Effector memory CD4-positive, alpha-beta T cell (primary cell): ENCODE results near the gene TP53BP2.
A peak's percentile ranks its signal among the peaks of the same experiment; 100 is the strongest.

Experiments
- DNase-seq, 3 donors: peaks; one replicate each; pipeline ENCODE4 v3.0.0-alpha.2; 2020
- H3K27ac ChIP-seq: 2 replicates; pipeline ENCODE4 v1.7.0; 2013; ENCODE audit warnings: mild to moderate bottlenecking, low read length, moderate library complexity; ENCODE audit not compliant: insufficient read depth, poor library complexity, severe bottlenecking
- H3K27me3 ChIP-seq: replicated peaks from 2 replicates; pipeline ENCODE4 v1.7.0; 2013; ENCODE audit warnings: mild to moderate bottlenecking, low read length; ENCODE audit not compliant: insufficient read depth, control insufficient read depth, poor library complexity, severe bottlenecking
- H3K36me3 ChIP-seq: 2 replicates; pipeline ENCODE4 v1.7.0; 2013; ENCODE audit warnings: mild to moderate bottlenecking, low read length, moderate library complexity; ENCODE audit not compliant: control insufficient read depth, insufficient read depth
- H3K4me1 ChIP-seq: 2 replicates; pipeline ENCODE4 v1.7.0; 2013; ENCODE audit warnings: low read length, mild to moderate bottlenecking; ENCODE audit not compliant: control insufficient read depth, insufficient read depth, poor library complexity, severe bottlenecking
- H3K4me3 ChIP-seq: 2 replicates; pipeline ENCODE4 v1.7.0; 2013; ENCODE audit warnings: low read length, low read depth, mild to moderate bottlenecking; ENCODE audit not compliant: insufficient read depth, poor library complexity, severe bottlenecking
- H3K9me3 ChIP-seq: 2 replicates; pipeline ENCODE4 v1.7.0; 2013; ENCODE audit warnings: mild to moderate bottlenecking, low read length, moderate library complexity; ENCODE audit not compliant: control insufficient read depth

The TP53BP2 gene

DNA sequence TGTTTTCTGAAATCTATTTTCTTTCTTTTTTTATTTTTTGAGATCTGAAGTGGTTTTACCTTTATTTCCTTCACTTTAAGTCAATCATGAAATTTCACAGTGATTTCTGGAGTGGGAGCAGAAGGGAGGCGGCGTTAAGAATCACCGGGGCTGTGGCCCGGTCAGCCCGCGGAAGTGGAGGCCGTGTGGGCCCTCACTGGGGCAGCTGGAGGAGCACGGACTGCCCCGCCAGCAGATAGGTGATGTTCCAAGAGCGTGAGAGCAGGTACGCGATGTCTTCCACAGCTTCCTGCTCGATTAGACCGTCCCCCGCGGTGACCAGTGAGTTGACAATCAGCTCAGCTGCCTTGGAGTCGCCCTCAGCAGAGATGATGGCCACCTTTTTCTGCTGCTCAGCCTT is 10.6 kb upstream of the TP53BP2 start:
- H3K4me3 ChIP-seq: no peak overlapping the region

DNA sequence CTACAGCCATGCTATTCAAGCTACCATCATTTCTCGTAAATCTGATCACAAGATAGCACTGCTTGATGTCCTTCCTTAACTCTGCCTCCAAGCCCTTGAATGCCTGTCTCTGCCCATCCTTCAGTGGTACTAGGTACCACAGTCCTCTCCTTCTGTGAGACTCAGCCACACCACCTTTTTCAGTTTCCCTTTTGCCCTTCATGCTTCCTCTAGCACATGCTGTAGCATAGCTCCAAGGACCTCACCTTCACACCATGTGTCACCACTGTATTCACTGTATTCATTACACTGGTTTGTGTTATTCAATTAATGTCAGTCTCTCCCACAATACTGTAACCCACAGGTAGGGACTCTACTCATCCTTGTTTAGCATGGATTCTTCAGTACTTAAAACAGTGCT is 8.0 kb upstream of the TP53BP2 start:
- Histone ChIP-seq H3K27ac (no peak overlapping the region), H3K4me3 (no peak overlapping the region), H3K27me3 (no peaks in the 10 kb centered on the region), H3K36me3 (no peaks in the 10 kb centered on the region), H3K9me3 (no peaks in the 10 kb centered on the region), H3K4me1 (no peaks in the 10 kb centered on the region)
- DNase-seq: no peak

More for the DNA sequence above, 10.6 kb upstream of the TP53BP2 start:
- H3K27me3 ChIP-seq: no peaks in the 10 kb centered on the region
- no peaks in the 10 kb centered on the region for H3K36me3 ChIP-seq
- H3K9me3 ChIP-seq: no peaks in the 10 kb centered on the region
- H3K27ac ChIP-seq: no peak overlapping the region
- no peak for DNase-seq
- no peaks in the 10 kb centered on the region for H3K4me1 ChIP-seq

DNA sequence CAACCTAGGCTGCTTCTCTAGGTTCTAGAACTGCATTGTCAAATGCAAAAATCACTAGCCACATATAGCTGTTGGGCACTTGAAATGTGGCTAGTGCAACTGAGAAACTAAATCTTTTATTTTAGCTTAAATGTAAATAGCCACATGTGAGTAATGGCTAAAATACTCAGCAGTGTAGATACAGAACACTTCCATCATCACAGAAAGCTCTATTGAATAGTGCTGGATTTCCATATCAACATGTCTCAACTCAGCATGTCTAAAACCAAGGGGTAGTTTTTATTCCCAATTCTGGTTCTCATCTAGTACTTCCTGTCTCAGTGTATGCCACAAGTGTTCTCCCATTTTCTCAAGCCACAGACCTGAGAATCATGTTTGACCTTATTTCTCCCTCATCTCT is 7.5 kb upstream of the TP53BP2 start:
- DNase-seq: no peak
- no peaks in the 10 kb centered on the region for H3K36me3 ChIP-seq
- H3K27ac ChIP-seq: no peak overlapping the region
- H3K27me3 ChIP-seq: no peaks in the 10 kb centered on the region
- no peak overlapping the region for H3K4me3 ChIP-seq
- H3K4me1 ChIP-seq: no peaks in the 10 kb centered on the region
- no peaks in the 10 kb centered on the region for H3K9me3 ChIP-seq

DNA sequence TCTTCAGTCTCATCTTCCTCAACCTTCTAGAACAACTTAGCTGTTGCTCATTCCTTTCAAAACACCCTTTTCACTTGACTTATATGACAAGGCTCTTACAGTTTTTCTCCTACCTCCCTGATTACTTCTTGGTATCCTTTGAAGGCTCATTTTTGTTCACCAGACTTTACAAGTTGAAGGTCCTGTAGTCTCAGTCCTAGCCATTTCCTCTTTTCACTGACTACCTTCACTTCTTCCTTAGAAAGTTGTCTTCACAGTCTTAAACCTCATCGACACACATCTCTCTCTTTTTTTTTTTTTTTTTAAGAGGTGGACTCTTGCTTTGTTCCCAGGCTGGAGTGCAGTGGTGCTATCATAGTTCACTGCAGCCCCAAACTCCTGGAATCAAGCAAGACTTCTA is 6.6 kb upstream of the TP53BP2 start:
- H3K4me1 ChIP-seq: no peaks in the 10 kb centered on the region
- H3K9me3 ChIP-seq: no peaks in the 10 kb centered on the region
- no peaks in the 10 kb centered on the region for H3K27me3 ChIP-seq
- no peaks in the 10 kb centered on the region for H3K36me3 ChIP-seq
- no peak overlapping the region for H3K27ac ChIP-seq
- H3K4me3 ChIP-seq: no peak overlapping the region
- DNase-seq: no peak

DNA sequence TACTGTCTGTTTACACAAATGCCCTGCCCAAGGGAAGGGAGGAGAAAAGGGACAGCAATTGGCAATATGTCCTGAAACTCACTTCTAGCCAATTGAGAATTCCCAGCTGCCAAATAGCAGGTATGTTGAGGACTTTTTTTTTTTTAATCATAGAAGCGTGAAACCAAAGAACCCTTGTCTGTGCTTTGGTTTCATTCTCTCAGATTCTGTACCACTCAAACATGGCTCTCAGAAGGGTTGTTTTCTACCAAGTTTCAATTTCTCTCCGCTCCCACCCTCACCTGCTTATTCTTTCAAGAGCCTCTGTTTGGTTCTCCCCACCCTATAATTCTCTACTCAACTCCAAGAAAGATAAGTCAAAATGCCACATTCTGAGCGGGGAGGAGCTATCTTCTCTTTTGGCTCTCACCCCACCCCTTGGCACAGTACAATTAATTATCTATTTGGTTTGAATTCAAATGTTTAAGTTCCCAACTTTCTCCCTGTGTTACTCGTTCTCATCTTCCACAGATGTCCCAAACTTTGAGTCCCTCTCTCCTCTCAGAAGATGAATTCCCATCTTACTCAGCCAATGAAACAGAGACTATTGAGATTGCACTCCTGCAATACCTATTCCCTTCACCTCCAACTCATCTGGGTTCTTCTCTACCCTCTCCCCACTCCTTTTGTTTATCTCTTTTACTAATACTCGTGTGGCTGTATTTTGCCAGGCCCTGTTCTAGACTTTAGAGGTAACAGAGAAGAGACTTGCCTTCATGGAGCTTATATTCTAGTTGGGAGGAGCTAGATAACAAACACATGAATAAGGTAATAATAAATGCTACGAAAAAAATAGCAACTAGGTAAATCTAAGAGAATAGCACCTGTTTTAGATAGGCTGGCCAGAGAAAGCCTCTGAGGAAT is 3.9 kb upstream of the TP53BP2 start:
- Histone ChIP-seq H3K27ac (no peak overlapping the region), H3K9me3 (no peaks in the 10 kb centered on the region), H3K36me3 (no peaks in the 10 kb centered on the region), H3K27me3 (no peaks in the 10 kb centered on the region), H3K4me1 (no peaks in the 10 kb centered on the region), H3K4me3 (no peak overlapping the region)
- no peak for DNase-seq

DNA sequence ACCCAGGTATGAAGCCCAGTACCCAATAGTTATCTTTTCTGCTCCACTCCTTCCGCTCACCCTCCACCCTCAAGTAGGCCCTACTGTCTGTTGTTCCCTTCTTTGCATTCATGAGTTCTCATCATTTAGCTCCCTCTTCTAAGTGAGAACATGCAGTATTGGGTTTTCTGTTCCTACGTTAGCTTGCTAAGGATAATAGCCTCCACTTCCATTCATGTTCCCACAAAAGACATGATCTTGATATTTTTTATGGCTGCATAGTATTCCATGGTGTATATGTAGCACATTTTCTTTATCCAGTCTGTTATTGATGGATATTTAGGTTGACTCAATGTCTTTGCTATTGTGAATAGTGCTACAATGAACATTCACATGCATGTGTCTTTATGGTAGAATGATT is 2.8 kb upstream of the TP53BP2 start:
- Histone ChIP-seq H3K36me3 (no peaks in the 10 kb centered on the region), H3K27me3 (no peaks in the 10 kb centered on the region), H3K27ac (no peak overlapping the region), H3K4me3 (no peak overlapping the region), H3K4me1 (peaks cover 10% of the 10 kb centered on the region), H3K9me3 (no peaks in the 10 kb centered on the region)
- DNase-seq: no peak

DNA sequence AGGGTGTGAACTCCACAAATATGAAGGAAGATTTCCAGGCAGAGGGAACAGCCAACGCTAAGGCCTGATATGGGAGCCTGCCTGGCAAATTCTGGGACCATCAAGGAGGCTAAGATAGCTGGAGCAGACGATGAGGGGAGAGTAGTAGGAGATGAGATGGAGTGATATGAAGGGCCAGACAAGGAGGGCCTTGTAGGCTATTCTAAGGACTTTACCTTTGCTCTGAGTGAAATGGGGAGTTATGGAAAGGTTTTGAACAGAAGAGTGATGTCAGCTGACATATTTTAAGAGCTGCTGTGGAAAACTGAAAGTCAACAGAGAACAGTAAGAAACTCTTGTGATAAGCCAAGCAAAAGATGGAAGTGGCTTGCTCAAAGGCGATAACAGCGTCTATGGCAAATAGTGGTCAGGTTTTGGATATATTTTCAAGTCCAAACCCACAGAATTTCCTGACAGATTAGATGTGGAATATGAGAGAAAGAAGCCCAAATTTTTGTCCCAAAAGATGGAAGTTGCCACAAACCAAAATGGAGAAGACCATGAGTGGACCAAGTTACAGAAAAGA is 2.1 kb upstream of the TP53BP2 start:
- no peak for DNase-seq

DNA sequence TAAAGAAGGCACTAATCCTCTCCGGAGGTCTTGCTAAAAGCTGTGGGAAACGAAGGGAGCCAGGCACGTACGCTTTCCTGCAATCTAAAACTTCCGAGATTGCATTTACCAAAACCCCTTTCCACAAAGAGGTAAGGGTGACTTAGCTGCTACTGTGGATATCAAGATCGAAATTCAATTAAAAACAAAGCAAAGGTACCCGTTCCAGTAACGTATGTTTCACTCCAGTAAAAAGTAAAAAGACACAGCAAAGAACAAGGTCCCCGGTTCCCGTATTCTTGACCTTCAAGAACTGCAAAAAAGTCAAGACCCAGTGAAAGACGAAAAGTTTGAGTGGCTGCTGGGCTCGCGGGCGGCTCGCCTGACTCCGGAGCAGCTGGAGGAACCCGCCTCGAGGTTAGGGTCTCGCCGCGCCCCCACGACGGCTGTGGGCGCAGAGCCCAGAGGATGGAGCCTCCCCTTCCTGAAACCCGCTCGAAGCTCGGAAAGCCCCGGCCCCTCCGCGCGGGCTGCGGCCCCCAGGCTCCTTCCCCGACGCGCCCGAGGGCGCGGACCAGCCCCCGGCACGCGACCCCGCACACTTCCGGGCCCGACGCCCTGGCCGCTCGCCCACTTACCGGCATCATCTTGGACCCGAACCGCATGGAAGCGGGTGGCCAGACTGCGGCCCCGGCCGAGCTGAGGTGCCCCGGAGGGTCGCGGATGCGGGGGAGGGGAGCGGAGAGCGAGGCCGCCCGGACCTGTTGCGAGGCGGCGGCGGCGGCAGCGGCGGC is 524 bp downstream of the TP53BP2 start:
- Histone ChIP-seq H3K36me3 (no peaks in the 10 kb centered on the region), H3K9me3 (no peaks in the 10 kb centered on the region), H3K4me3 (peak overlapping the region; percentile 63)

More for the DNA sequence above, 2.1 kb upstream of the TP53BP2 start:
- Histone ChIP-seq H3K4me1 (peaks cover 14% of the 10 kb centered on the region), H3K4me3 (no peak overlapping the region), H3K9me3 (no peaks in the 10 kb centered on the region), H3K27me3 (no peaks in the 10 kb centered on the region), H3K36me3 (no peaks in the 10 kb centered on the region), H3K27ac (no peak overlapping the region)

DNA sequence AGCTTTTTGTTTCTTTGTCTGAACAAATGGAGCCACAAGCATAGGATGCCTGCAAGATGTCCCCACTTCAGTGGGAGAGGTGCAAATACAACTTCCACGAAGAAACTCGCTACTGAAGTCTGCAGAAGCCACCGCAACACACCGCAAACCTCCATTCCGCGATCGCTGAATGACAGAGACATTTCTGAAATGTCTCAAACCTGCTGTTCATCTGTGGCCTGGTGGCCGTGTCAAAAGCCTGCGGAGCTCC is 1.0 kb downstream of the TP53BP2 start:
- peak overlapping the region; percentile 99 for H3K27ac ChIP-seq
- peak overlapping the region; percentile 63 for H3K4me3 ChIP-seq
- H3K4me1 ChIP-seq: peaks cover 14% of the 10 kb centered on the region
- no peaks in the 10 kb centered on the region for H3K36me3 ChIP-seq
- no peaks in the 10 kb centered on the region for H3K27me3 ChIP-seq
- DNase-seq: peak; percentile 22 to 27 (median 24)
- H3K9me3 ChIP-seq: no peaks in the 10 kb centered on the region

More for the DNA sequence above, 524 bp downstream of the TP53BP2 start:
- H3K27ac ChIP-seq: peak overlapping the region; percentile 99
- peak; percentile 60 to 64 (median 64) for DNase-seq
- H3K27me3 ChIP-seq: no peaks in the 10 kb centered on the region
- H3K4me1 ChIP-seq: peaks cover 14% of the 10 kb centered on the region
